VCaP (cell line): ENCODE measurements around the gene CNNM2.

Experiments used
- H3K27ac ChIP-seq: fragments of 450-650 bp; 2 replicates; pipeline ENCODE4 v1.5.1; 2017
- TF ChIP-seq, protein P1 (sequence below): fragments of 450-650 bp; conservative IDR thresholded peaks from 2 replicates; pipeline ENCODE4 v1.5.1; 2017; ENCODE audit warnings: mild to moderate bottlenecking, moderate library complexity

The CNNM2 gene

DNA sequence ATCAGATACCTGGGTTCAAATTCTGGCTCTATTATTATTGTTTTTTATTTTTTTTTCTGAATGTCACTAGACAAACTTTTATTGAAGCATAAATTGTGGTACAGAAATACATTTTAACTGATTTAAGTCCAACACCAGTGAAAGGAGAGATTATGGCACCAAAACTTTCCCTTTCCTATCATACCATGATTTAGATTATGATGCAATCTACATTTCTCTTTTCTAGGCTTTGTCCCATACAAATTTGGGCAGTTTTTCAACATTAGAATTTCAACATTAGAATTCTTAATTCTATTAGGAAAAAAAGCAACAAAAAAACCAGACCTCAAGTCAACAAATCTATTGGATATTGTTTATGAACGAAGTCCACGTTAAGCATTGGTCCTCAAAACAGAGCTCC, 37.8 kb upstream of the CNNM2 start:
- TF ChIP-seq, protein P1, sequence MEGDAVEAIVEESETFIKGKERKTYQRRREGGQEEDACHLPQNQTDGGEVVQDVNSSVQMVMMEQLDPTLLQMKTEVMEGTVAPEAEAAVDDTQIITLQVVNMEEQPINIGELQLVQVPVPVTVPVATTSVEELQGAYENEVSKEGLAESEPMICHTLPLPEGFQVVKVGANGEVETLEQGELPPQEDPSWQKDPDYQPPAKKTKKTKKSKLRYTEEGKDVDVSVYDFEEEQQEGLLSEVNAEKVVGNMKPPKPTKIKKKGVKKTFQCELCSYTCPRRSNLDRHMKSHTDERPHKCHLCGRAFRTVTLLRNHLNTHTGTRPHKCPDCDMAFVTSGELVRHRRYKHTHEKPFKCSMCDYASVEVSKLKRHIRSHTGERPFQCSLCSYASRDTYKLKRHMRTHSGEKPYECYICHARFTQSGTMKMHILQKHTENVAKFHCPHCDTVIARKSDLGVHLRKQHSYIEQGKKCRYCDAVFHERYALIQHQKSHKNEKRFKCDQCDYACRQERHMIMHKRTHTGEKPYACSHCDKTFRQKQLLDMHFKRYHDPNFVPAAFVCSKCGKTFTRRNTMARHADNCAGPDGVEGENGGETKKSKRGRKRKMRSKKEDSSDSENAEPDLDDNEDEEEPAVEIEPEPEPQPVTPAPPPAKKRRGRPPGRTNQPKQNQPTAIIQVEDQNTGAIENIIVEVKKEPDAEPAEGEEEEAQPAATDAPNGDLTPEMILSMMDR = no peak
- H3K27ac ChIP-seq = no peak overlapping the region

DNA sequence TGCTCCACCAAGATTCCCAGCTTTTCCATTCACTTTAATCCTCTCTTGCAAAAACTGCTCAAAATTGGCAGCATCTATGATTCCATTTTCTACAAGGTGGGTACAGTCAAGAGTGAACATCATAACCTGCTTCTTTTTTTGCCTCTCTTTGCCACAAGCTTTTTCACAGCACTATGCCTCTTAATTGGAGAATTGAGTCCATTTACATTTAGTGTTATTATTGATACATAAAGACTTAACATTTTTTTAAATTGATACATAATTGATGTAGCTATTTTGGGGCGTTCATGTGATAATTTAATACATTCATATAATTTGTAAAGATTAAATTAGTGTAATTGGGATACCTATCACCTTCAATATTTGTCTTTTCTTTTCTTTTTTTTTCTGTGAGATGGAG, 30.0 kb upstream of the CNNM2 start:
- TF ChIP-seq, protein P1 = no peak
- no peak overlapping the region for H3K27ac ChIP-seq

DNA sequence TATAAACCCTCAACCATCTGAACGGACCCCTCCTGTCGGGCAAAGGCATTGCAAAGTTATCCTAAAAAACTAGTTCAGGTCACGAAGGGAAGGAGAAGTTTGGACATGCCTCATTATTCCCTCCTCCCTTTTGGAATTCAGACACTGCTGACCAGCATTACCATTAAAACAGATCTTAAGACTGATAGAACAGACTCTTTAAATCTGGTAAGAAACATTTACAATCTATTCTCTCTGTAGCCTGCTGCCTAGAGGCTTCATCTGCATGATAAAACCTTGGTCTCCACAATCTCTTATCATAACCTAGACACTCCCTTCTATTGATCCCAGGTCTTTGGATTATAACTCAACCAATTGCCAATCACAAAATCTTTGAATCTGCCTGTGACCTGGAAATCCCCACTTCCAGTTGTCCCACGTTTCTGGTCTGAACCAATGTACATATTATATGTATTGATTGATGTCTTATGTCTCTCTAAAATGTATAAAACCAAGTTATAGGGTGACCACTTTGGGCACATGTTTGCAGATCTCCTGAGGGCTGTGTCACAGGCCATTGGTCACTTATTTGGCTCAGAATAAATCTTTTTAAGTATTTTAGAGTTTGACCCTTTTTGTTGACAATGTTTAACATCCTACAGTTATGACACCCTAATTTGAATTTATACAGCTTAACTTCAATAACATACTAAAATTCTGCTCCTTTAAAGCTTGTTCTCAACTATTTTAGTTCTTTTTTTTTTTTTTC, 23.5 kb upstream of the CNNM2 start:
- TF ChIP-seq, protein P1 = no peak
- no peak overlapping the region for H3K27ac ChIP-seq

DNA sequence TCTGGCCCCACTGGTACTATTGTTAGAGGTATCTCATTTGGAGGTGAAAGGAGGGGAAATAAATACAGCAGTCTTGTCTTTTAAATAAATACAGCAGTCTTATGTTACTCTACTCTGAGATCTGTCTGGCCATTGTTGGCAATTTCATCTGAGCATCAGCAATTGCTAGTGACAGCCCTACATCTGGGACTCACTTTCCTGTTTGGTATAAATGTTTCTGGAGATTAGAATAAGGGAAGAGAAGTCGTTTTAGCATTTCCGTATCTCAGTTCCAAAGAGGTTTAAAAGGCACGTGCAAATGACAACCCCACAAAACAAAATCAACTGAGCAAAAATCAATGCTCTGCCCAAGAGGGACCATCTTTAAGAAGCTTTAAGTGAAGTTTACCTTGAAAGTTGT, 18.1 kb upstream of the CNNM2 start:
- H3K27ac ChIP-seq = no peak overlapping the region
- TF ChIP-seq, protein P1 = no peak

DNA sequence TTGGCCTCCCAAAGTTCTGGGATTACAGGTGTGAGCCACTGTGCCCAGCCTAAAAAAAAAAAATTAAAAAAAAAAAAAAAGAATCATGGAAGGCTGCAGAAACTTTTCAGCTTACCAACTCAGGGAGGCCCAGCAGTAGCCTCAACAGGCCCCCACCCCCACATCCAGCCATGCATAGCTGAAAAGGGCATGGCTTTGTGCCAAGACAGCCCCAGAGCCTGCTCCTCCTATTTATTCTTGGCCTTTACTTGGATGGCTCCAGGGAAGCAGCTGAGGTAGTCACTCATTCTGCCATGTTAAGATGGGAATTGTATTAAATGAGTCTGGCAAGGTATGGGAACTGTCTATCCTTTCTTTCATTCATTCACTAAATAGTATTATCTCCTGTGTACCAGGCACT, 13.7 kb upstream of the CNNM2 start:
- TF ChIP-seq, protein P1 = no peak
- H3K27ac ChIP-seq = no peak overlapping the region

DNA sequence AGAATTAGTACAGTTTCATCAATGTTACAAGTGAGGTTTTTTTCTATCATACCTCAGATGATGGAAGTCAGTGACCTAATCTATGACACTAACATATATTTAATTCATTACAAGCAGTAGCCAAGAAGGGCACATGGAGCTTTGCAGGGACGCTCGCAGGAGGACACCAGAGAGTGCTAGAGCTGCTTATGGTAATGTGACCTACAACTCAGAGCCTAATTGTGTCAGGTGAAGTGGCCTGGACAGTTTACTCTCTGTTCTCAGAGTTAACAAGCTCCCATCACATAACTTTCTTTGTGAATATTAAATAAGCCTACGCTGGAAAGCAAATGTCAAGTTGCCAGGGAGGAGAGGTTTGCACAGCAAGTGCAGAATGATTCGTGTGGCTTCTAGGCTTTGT, 11.6 kb upstream of the CNNM2 start:
- no peak overlapping the region for H3K27ac ChIP-seq
- TF ChIP-seq, protein P1 = no peak

DNA sequence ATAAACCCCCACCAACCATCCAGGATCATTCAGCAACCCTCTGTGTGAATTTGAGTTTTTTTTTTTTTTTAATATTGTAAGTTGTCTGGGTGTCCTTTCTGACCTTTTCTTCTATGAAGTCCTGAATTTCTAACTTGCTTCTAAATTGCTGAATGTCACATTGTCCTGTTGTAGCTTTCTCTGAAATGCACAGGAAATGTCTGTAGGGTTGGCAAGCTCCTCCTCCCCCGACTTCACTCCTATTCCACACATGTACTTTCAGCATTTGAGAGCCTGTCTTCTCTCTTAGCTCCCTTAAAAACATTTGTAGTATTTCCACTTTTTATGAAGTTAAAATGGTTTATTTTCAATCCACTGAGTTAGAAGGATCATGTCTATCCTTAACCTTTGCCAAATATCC, 3.3 kb upstream of the CNNM2 start:
- TF ChIP-seq, protein P1 = no peak
- H3K27ac ChIP-seq = no peak overlapping the region
